HG03460 (cell line): ENCODE data around the gene KLKB1.
"Not testable (repeated sequence)": the region's sequence is repeated elsewhere in the genome, so short reads cannot be mapped to it uniquely, and the experiment has no call there.

ENCODE experiments used
- ATAC-seq: cut with Tn5 transposase; IDR thresholded peaks from one replicate; pipeline ENCODE4 v1.9.1; 2021; ENCODE audit not compliant: unreplicated experiment

The KLKB1 gene

DNA sequence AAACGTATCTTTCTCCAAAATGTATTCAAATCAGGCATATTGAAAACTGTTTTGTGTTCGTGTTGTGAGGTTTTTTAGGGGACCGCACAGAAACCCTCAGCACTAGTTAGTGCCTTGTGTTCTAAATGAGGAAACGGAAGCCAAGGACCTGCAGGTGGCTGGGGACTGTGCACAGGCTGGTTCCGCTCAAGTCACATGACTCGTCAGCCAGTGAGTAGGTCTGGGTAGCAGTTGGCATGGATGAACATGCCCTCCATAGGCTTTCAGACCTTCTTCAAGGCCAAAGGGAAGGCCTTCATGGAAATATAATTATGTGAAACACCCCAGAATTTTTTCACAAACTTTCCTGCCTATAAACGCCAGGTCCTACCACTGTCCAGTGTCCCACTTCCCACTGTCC, 37.4 kb downstream of the KLKB1 start:
- ATAC-seq, result no peak

DNA sequence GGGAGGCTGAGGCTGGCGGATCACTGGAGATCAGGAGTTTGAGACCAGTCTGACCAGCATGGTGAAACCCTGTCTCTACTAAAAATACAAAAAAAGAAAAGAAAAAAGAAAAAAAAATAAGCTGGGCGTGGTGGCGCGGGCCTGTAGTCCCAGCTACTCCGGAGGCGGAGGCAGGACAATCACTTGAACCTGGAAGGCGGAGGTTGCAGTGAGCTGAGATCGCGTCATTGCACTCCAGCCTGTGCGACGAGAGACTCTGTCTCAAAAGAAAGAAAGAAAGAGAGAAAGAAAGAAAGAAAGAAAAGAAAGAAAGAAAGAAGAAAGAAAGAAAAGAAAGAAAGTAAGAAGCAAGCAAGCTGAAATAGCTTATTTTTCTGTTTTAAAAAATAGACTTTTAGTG, 37.9 kb downstream of the KLKB1 start:
- not testable (repeated sequence) for ATAC-seq

DNA sequence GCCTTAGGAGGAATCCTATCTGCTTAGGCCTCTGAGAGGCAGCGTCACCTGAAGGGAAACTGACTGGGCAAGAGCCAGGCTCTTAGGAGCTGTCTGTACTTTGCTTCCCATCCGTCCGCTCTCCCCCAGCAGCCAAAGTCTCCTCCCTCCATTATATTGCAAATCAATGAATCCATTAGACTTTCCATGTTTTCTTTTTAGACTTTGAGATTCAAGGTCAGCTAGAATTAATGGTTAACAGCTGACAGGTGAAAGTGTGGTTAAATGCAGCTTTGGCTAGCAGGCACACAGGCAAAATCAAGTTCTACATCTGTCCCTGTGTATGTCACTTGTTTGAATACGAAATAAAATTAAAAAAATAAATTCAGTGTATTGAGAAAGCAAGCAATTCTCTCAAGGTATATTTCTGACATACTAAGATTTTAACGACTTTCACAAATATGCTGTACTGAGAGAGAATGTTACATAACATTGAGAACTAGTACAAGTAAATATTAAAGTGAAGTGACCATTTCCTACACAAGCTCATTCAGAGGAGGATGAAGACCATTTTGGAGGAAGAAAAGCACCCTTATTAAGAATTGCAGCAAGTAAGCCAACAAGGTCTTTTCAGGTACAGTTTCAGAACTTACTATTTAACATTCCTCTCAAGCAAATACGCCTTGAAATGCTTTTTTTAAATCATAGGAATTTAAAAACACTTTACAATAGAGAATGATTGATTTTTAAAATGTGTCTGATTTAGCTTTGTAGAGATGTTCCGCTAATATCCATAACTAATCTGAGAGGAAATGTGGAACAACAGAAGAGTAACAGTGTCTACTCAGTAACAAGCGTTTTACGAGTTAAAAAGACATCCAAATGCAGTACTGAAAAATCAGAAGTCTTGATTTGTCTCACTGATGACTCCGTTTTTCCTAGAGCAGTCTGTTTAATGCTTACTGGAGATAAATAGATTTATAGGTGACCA, 38.7 kb downstream of the KLKB1 start, which contains the start of gene F11:
TSS of gene F11 (plus strand) at position 507 of the 970 bp plus-strand sequence. CDS start 948 bp downstream, outside the sequence.
- ATAC-seq, result no peak

DNA sequence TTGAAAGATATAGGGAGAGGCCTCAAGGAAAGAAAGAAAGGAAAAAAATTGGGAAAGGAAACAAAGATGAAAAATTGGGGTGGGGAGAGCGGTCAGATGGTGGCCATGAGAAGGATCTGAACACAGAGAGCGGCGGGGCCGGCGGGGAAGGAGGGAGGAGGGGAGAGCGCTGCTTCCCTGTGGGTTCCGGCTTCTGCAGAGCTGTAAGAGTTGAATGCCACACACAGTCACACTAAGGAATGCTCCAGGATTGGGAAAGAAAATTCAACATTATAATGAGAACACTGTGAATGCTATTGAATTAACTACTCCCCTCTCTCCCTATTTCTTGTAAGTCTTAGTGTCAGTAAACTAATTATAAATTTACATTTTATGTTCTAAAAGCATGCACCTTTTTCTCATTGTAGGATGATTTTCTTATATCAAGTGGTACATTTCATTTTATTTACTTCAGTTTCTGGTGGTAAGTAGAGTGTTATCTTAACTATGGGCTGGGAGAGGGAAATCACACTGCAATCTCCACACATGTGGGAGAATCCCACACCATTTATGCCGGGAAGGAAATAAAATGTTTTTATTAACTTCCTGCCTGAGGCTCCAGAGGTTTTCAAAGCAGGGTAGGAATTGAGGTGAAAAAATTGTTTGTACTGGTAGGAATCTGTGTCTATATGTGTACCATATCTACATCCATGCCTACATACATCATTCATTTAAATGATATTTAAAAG, 39.6 kb downstream of the KLKB1 start:
- ATAC-seq, result no peak

DNA sequence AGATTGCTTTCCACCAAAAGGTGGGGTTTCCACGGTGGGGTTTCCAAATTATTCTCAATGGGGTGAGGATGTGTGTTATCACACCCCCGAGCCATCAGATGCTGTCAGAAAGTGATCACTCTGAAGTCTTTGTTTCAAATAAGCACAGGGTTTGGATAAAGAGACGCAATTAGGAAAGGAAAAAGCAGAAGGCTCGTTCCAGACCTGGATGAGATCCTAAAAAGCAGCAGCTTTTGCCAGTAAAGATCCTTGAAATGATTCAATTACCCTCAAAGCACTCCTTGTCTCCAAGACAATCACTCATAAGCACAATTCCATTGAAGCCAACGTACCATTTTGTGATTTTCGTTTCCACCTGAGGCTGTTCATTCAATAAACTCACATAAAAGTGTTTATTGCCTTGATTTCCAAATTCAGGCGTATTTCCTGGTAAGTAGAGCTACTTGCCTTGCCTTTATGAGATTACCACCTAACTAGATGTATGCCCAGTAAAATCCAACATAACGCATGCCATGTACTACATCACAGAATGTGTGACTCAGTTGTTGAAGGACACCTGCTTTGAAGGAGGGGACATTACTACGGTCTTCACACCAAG, 43.9 kb downstream of the KLKB1 start:
- ATAC-seq, result no peak

DNA sequence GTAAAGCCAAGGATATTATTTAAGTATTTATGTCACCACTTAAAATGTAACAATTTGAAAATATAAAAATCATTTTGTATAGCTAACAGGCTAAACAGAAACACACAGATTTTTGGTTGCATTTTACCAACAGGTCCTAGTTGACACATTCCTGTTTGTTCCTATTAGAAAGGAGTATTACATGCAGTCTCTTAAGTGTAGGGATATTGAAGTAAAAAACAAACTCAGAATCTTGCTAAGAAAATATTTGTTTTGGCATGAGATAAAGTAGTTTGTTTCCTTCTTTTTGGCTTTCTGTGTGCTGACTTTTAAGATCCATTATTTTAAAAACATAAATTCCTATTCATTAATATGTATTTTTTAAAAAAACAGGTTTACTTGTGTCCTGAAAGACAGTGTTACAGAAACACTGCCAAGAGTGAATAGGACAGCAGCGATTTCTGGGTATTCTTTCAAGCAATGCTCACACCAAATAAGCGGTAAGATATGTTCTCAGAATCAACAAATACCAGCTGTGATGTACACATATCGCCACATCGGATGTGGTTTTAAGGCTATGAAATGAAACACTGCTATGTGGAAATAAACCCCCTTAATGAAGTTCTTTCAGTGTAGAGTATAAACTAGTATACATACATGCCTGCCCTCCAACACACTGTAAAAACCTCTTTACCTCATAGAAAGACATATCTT, 45.5 kb downstream of the KLKB1 start:
- no peak for ATAC-seq

DNA sequence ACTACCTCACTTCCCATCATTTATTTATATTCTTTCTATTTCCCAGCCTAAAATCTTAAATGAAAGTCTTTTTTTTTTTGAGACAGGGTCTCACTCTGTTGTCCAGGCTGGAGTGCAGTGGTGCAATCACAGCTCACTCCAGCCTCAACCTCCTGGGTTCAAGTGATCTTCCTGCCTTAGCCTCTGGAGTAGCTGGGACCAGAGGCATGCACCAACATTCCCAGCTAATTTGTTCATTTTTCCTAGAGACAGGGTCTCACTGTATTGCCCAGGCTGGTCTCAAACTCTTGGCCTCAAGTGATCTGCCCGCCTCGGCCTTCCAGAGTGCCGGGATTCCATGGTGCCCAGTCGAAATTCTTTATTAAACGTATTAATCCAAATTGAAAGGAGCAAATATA, 46.1 kb downstream of the KLKB1 start:
- not testable (repeated sequence) for ATAC-seq

DNA sequence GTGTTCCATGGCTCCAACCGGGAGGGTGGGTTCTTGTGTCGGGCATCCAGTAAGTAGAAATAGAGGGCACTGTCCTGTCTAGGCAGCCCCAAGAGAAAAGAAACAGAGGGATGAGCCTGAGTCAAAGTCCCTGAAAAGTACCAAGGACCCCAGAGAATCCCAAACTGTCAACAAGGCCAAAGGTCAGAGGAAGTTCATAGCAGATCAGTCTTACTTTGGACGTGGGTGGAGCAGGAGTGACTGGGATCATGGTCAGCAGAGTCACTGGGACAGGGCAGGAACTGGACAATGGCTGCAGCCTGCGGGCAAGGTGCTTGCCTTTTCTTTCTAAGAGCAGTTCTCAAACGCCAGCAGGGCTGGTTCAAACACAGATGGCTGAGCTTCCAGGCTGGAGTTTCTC, 56.0 kb downstream of the KLKB1 start:
- no peak for ATAC-seq

DNA sequence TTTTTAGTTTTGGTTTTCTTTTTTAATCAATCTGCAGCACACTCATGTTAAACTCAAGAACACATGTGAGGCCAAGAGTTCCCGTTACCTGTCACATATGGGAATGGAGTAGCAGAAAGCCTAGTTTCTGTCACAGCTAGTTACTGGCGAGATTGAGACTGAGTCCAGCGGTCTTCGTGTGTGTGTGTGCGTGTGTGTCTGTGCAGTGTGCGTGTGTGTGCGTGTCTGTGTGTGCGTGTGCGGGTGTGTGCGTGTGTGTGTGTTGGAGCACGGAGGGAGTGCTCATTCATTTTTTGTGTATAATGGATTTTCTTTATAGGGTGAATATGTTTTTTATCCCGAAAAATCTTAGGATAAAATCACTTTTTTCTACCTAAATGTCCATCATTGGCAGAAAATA, 57.8 kb downstream of the KLKB1 start:
- ATAC-seq, result no peak

DNA sequence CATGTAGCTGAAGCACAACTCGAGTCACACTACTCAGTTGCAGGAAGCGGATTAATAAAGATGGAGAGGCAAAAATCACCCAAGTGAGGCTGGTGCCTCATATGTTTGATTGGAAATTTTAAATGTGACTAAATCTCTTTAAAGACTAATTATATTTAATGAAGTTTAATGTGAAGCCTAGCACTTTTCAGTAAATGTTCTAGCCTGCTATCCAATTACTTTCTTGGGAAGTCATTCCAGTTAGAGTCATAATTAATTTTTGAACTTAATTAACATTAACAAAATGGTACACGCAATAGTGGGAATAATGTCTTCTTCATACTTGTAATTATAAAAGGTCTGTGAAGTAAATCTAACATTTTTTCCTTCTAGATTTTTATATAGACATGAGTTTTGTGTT, 59.3 kb downstream of the KLKB1 start:
- no peak for ATAC-seq

DNA sequence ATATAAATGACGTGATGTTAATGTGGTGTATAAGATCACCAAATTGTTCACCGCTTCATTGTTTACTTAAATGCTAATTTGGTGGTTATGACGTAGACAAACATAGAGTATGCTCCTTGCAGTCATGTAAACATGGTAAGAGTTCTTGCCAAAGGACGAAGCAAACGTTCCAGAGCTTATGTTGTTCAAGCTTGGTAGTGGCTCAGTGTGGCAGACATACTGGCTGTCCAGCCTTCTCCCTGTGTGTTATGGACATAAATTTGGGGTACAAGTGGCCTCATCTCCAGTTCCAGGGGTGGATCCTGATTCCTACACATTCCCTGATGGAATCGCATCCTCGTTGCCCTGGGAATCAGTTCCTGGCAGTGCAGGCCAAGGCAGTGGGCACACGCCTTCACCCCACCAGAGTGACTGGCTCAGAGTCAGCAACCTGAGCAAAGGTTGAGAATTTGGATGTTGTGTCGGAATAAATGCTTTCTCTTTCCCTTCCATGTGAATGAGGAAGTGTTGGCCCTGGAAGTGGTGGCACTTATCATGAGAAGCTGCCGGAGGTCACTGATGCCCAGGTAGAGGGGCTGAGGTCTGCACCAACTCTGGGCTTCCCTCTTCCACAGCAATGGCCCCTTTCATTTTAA, 64.1 kb downstream of the KLKB1 start:
- no peak for ATAC-seq

DNA sequence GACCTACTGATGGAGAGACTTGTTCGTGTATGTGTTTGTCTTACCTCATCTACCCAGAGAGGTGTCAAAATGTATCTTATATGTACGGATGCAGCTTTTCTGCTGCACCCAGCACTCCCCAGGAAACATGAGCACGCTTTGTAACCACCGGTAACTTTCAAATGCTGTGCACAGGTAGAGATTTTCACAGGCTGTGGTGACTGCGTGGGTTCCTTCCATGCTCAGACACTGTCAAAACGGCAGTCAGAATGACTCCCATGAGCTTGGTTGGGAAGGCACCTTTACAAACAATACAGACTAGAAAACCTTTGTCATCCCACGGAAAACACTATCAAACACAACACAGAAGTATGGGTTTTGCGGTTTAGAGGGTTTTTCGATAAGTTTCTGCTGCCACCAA, 66.9 kb downstream of the KLKB1 start:
- ATAC-seq, result no peak

DNA sequence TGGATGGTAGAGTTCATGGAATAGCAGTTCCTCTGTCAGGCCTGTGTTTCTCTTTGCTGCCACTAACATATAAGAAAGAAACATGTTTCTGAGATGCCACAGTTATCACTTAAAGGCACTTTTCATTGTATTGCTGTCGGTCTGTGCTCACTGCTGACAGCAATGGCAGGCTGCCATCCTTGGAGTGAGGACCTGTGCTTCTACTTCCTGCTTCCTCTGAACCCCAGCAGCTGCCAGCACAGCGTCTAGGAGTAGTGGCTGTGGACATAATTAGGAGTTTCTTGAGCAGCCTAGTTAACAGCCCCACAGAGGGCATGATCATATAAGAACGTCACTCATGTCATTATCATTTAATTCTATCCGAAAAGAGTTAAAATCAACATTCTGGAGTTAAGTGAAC, 69.2 kb downstream of the KLKB1 start:
- no peak for ATAC-seq

DNA sequence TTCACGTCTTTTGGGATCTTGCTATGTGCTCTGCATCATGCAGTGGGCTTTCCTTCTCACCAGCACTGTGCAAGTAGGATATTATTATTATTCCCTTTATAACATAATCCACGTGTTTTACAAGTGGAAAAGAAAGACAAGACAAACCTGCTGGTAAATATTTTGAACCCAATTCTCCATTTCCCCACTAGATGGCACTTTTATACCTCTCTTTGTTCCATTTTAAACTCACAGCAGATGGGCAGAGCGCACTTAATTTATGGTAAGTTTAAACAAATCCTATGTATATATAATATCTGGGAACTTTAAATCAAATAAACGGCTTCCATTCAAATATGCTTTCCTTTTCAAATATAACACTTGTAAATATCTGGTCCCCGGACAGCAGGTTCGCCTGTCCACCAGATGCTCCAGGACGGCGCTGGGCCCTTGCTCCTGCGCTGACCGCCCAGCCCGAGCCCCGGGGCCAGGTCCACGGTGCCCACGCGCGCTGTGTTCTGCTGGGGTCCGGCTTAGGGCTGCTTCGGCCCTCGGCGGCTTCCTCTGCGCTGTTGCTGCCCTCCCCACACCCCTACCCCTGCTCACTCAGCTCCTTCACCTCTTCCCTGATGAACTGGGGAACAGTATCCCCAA, 69.8 kb downstream of the KLKB1 start:
- ATAC-seq, result no peak

DNA sequence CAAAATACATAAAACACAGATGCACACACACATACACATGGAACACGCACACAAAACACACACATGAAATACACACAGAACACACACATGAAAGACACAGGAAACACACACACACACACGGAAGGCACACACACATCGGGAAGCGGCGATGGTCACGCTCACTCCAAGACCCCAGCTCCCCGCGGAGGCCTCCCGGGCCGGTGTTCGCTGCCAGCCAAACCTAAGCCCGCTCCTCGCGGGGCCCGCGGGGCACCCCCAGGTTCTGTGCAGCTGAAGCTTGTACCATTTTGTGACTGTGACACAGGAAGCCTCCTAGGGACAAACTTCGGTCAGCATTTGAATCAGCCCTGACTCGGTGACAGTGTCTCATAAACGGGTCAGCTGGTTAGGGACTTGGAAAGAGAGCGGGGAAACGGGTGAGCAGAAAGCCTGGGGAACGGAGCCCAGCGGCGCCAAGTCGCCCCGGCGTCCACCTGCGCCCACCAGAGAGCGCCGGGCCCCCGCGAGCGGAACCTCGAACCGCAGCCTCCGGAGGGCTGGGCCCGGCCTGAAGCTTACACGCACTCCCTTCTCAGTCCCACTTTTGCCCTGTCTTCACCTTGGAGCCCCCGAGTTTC, 70.8 kb downstream of the KLKB1 start:
- no peak for ATAC-seq

DNA sequence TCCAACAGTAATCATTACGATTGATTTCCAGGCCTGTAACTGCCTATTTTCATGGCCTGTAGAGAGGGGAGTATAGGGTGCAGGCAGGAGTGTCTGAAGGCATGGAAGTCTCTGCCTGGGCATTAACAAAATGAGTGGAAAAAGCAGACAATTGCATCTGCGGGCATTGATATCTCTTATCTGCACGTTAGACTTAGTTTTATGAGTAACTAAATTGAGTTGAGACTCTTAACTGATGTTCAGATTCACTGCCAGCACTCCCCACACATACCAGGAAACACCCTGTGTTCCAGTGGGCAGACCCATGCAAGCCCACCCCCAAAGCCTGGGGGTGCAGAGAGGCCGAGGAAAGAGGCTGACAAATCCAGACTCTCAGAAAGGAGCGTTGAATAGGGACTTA, 72.0 kb downstream of the KLKB1 start:
- ATAC-seq, result no peak

DNA sequence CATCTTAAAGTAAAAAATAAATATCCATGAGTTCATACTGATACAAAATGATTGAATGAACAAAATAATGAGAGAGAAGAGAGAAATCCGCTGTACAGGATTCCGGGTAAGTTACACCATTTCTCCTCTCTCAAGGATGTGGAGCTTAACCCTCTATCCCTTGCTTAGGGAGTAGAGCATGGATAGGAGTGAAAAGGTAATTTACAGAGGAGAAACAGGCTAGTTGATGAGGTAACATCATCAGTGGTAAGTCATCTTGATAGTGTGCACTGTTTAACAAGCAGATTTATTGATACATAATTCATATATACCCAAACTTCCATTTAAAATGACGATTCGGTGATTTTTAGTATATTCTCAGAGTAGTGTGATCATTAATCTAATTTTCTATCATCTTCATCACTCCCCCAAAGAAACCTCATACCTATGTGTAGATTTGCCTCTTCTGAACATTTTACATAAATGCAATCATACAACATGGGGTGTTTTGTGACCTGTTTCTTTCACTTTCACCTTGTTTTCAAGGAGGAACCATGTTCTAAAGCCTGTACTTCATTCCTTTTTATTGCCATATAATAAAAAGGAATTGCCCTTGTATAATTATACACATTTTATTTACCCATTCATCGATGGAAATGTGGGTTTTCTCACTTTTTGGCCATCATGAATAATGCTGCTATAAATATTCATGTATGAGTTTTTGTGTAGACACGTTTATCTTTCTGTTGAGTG, 73.5 kb downstream of the KLKB1 start:
- no peak for ATAC-seq

DNA sequence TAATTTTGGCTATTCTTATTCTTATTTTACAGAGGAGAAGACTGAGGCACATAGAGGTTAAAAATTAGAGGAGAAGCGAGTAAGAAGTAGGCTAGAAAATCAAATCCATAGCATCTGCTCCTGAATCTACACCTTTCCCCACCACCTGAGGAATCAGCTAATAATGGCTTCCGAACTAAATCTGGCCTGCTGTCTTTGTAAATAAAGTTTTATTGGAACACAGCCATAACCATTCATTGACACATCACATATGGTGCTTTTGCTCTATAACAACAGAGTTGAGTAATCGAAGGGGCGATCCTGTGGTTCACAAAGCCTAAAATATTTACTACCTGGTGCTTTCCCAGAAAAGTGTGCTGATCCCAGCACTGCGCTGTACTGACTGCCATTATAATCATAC, 76.9 kb downstream of the KLKB1 start:
- no peak for ATAC-seq

DNA sequence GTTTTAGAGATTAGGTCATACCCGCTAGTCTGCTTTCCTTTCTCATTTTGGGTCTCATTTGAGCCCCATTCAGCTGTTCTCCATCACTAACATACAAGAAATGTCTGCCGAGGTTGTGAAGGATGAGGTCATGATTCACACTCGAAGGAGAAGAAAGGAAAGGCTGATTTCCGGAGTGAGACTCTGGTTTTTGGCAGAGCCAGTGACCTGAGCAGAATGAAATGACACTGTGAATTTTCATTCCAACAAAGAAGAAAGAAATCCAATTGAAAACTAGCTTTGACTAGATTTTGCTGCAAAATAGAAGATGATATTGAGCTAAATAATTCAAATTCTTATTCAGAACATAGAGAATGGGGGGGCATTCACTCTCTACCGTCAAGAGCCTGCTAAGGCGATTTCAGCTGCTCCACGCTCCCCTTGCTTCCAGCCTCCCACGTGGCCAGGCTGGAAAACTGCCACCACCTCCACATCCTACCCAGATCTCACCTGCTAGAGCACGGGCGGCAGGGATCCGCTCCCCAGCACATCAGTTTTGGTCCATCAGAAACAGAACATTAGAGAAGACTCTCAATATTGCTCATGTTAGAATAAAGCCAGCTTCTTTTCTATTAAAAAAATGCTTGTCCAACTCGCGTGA, 77.7 kb downstream of the KLKB1 start:
- no peak for ATAC-seq
